Right kidney (tissue), 1 donor: ENCODE results near the gene NPC1.

Experiments used
- DNase-seq: peaks from one replicate; pipeline ENCODE4 v3.0.0-alpha.2; 2016

Gene NPC1

DNA sequence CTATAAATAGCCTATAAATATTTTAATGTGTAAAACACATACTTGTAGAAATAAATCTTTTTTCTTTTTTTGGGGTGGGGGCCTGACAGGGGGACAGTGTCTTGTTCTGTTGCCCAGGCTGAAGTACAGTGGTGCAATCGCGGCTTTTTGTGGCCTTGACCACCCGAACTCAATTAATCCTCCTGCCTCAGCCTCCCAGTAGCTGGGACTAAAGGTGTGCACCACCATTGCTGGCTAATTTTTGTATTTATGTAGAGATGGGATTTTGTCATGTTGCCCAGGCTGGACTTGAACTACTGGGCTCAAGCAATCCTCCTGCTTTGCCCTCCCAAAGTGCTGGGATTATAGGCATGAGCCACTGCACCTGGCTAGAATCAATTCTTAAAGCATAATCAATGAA lies 37.6 kb downstream of the NPC1 start:
- DNase-seq, result no peak

DNA sequence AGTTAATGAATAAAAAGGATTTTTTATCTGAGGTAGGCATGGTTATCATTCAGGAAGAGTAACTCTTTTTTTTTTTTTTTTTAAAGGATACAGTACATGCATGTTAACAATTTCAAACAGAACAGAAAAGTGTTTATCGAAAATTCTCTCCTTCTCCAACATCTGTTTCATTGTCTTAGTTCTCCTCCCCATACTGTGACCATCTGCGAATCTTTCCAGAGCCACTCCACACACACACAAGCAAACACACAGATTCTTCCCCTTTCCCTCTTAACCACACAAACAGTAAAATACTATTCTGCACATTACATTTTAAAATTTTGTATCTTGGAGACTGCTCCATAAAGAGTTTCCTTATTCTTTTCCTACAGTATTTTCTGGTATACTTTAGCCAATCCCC lies 38.0 kb downstream of the NPC1 start:
- DNase-seq, result no peak

GRCh38 chr18:23547846-23548245 lies 38.5 kb downstream of the NPC1 start:
- no peak for DNase-seq

DNA sequence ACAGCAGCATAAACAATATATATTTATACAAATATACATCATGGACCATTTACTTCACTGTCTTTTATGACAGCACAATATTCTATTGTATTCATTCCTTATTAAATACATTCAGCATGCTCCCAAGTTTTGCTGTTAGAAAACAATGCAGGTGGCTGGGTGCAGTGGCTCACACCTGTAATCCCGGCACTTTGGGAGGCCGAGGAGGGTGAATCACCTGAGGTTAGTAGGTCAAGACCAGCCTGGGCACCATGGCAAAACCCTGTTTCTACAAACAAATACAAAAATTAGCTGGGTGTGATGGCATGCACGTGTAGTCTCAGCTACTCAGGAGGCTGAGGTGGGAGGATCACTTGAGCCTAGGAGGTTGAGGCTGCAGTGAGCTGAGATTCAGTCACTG lies 39.0 kb downstream of the NPC1 start:
- no peak for DNase-seq

GRCh38 chr18:23545247-23545789 lies 41.0 kb downstream of the NPC1 start:
- DNase-seq, result no peak

GRCh38 chr18:23542461-23542860 lies 43.8 kb downstream of the NPC1 start:
- DNase-seq, result no peak

DNA sequence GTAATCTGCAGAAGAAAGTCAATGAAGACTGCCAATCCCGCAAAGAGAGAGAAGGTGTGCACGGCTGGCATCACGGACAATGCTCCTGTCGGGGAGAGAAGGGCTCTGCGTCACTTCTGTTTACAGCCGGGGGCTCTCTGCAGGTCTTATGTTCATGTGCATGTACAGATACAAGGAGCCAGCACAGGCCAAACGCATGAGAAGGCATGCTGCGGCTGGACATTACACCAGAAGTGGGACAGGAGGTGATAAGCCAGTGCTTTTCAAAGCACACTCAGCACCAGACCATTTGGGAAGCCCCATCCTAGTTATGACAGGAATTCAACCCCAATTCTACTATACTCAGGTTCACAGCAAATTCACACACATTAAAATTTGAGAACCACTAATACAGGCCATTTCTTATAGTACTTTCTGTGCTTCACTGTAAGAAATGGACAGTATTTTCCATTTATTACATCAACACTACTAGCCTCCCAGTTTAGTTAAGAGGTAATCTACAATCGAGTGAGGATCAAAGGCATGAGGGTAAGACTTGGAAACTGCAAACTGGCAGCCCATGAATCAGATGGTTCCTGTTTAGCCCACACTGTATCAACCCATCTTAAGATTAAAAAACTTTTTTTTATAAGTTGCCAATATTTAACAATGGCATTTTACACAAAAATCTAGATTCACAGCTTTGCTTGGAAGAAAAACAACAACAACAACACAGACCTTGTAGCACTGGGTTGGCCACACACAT lies 44.8 kb downstream of the NPC1 start:
- no peak for DNase-seq

GRCh38 chr18:23540867-23541266 lies 45.4 kb downstream of the NPC1 start:
- no peak for DNase-seq

GRCh38 chr18:23539911-23540525 lies 46.3 kb downstream of the NPC1 start:
- DNase-seq, result no peak

- DNase-seq, result no peak
These were observed 47.0 kb downstream of the NPC1 start for GRCh38 chr18:23539296-23539695.

- DNase-seq, result no peak
These were observed 47.4 kb downstream of the NPC1 start for GRCh38 chr18:23538870-23539269.

DNA sequence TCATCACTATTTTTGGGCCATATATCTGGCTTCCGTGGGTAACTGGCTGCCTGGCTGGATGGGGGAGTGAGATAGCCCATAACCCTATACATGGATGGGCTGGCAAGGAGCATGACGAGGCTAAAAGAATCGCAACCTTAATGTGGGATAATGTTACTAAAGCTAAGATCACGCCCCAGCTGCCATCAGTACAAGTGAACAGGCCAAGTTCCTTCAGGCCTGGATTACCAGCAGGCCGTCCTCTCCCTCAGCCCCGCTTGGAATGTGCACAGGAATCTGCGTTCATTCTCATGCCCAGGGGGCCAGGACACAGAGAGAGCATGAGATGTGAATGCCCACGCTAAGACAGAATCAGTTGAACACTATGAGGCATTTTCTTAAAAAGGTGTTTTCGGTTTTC lies 48.3 kb downstream of the NPC1 start:
- no peak for DNase-seq

GRCh38 chr18:23537274-23537673 lies 49.0 kb downstream of the NPC1 start:
- no peak for DNase-seq

DNA sequence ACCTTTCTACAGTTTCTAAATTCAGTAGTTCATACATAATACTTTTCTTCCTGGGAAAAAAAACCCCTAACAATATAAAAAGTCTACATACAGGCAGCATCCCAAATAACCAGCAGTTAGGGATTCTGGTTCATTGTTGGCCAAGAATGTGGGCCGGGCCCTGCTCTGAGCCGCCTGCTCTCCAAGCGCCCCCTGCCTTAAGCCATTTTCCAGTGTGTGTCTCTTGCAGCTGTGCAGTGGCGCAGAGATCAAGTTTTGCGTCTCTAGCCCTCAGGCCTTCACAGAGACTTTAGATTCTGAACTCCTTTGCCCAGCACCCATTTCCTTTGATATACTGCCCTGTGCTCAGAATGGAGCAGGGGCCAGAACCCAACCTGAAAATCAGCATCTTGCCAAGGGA lies 50.1 kb downstream of the NPC1 start:
- no peak for DNase-seq

DNA sequence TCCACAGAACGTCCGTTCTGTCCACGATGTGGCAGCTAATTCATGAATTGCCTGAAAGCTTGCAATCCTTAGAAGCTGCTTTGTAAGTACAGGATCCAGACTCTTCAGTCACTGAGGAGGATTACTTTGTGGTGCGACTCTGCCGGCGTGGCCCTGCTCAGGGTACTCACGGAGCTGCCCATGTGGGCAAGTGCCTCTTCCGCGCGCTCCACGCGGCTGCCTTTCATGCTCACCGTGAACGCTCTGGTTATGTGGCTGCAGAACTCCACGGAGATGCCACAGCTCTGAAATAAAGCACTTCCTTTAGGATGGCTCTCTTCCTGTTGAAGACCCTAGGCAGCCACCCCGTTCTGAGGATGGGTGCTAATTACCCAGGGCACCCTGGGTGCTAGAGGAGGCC lies 52.0 kb downstream of the NPC1 start:
- DNase-seq, result no peak

- peak; percentile 9 for DNase-seq
These were observed 53.5 kb downstream of the NPC1 start for GRCh38 chr18:23532848-23533247.

- no peak for DNase-seq
These were observed 54.4 kb downstream of the NPC1 start for GRCh38 chr18:23531912-23532311.

GRCh38 chr18:23530195-23530594 lies 56.1 kb downstream of the NPC1 start:
- DNase-seq, result no peak

- DNase-seq, result no peak
These were observed 56.7 kb downstream of the NPC1 start for GRCh38 chr18:23529604-23530003.

GRCh38 chr18:23528580-23529472 lies 57.5 kb downstream of the NPC1 start:
- DNase-seq, result no peak

GRCh38 chr18:23526501-23527063 lies 59.7 kb downstream of the NPC1 start:
- DNase-seq, result no peak

GRCh38 chr18:23524213-23524707 lies 62.0 kb downstream of the NPC1 start:
- DNase-seq, result no peak
